ENCODE data around the gene AJM1.
"Not testable (repeated sequence)": the region's sequence is repeated elsewhere in the genome, so short reads cannot be mapped to it uniquely, and the experiment has no call there.

Gene AJM1

DNA sequence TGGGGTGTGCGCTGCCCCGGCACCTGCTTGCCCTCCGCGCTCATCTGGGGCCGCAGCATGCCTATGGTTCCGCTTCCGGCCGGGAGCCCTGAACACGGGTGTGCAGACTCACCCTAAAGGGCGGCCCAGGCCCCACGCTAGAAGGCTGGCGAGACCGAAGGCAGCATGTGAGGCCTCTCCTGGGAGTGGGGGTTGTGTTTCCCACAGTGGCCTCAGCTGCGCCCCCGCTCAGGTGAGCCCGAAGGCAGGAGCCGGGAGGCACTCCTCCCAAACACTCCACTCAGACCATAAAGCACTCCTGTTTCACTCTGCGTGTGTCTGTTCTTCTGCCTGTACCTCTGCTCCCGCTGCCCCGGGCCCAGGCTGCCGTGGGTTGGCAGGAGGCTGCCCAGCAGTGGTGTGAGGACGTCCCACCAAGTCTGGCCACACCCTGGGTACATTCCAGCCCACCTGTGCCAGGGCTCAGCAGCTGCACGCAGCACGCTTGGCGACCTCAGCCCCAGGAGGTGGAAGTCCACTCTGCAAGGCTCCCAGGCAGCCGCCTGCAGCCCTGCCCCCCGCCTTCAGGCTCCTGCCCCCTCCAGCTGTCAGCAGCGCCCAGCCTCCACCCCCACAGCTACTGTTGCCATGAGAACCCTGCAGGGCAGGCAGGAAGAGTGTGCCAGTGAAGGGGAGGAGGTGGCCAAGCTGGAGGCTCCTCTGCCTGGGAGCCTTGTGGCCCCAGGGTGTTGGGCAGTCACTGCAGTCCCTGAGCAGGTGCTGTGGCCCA is 1.2 kb upstream of the AJM1 start:
- peak overlapping the region; percentile 90 for H3K27ac ChIP-seq
- ChIA-PET POLR2A (ENCODE audit: low non-redundant PET) (interaction anchor here (0.6 to 1.1 kb wide), 2 partner anchors 18 to 109 kb away, joined by 3 to 6 read pairs; no protein-coding TSS in a partner anchor), CTCF (interaction anchor here (0.6 to 1.4 kb wide), 5 partner anchors 22 to 1925 kb away, joined by 3 to 6 read pairs (median 3); partner anchors contain the start of gene NPDC1)
- TF ChIP-seq, protein P1, sequence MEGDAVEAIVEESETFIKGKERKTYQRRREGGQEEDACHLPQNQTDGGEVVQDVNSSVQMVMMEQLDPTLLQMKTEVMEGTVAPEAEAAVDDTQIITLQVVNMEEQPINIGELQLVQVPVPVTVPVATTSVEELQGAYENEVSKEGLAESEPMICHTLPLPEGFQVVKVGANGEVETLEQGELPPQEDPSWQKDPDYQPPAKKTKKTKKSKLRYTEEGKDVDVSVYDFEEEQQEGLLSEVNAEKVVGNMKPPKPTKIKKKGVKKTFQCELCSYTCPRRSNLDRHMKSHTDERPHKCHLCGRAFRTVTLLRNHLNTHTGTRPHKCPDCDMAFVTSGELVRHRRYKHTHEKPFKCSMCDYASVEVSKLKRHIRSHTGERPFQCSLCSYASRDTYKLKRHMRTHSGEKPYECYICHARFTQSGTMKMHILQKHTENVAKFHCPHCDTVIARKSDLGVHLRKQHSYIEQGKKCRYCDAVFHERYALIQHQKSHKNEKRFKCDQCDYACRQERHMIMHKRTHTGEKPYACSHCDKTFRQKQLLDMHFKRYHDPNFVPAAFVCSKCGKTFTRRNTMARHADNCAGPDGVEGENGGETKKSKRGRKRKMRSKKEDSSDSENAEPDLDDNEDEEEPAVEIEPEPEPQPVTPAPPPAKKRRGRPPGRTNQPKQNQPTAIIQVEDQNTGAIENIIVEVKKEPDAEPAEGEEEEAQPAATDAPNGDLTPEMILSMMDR (conservative IDR thresholded peaks at IDR 0.05; ENCODE audit: low read depth) = no peak
- peak; percentile 38 for DNase-seq (ENCODE audit: low spot score)

DNA sequence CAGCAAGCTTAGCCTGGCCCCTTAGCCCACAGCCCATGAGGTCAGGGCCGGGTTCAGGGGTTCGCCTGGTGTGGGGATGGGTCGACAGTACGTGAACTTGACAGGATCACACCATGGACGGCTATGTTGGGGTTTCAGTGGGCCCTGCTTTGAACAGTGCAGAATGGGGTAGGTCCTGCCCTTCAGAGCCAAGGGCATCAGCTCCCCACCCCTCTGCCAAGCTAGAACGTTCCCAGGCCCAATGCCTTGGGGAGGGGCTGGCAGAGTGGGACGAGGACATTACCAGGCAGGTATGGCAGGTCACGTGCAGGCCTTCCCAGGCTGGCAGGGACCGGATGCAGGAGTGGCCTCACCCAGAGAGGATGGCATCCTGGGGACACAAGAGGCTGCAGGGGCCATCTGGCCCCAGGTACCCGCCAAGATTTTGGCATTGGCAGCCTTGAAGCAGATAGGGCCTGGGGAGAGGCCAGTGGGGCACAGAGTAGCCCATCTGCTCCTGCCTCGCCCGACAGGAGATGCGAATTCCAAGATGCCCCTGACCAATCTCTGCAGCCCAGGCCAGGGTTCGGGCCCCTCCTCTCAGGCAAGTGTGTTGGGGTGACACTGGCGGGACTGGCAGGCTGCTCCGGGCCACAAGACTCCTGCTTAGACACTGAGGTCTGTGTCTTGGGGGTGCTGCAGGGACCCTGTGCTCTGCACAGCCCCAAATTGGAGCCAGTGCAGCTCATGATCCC is 465 bp upstream of the AJM1 start:
- ChIA-PET CTCF (interaction anchor here (0.6 to 2.7 kb wide), 11 partner anchors 9 to 1926 kb away, joined by 3 to 25 read pairs (median 5); no protein-coding TSS in a partner anchor), POLR2A (ENCODE audit: low non-redundant PET) (interaction anchor here (1.1 kb wide), 1 partner anchor 17 kb away, joined by 6 read pairs; no protein-coding TSS in a partner anchor)
- not testable (repeated sequence) for DNase-seq (ENCODE audit: low spot score)
- H3K27ac ChIP-seq = peak overlapping the region; percentile 90

DNA sequence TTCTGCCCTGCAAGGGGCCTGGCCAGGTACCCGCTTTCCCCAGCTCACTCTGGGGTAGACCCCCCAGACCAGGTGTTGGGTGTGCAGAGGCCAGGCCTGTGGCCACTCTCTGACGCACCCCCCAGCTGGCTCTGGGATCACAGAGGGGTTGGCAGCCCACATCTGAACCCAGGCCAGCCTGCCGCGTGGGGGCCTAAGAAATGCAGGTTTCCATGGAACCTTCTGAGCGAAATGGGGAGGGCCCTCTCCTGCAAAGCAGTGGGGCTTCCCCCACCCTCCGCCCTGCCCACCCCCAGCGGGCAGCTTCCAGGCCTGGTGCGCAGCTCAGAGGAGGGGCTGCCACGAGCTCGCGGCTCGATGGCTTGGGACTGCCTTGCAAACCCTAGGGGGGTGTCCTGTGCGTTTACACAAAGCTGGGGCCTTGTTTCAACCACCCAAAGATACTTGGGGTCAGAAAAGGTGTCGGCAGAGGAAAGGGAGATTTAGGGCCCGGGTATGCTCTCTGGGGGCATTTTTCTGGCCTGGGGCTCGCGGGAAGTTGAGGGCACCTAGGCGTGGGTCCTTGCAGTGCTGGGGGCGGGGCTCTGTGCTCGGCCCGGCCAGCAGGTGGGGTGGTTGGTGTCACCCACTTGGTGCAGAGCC is 1.0 kb downstream of the AJM1 start:
- POLR2A ChIA-PET (ENCODE audit: low non-redundant PET); DNase-seq (ENCODE audit: low spot score): not testable (repeated sequence)
- H3K27ac ChIP-seq = peak overlapping the region; percentile 90
- CTCF ChIA-PET = interaction anchor here (0.6 to 2.7 kb wide), 12 partner anchors 8 to 192 kb away, joined by 3 to 25 read pairs (median 3); partner anchors contain the start of gene RABL6

DNA sequence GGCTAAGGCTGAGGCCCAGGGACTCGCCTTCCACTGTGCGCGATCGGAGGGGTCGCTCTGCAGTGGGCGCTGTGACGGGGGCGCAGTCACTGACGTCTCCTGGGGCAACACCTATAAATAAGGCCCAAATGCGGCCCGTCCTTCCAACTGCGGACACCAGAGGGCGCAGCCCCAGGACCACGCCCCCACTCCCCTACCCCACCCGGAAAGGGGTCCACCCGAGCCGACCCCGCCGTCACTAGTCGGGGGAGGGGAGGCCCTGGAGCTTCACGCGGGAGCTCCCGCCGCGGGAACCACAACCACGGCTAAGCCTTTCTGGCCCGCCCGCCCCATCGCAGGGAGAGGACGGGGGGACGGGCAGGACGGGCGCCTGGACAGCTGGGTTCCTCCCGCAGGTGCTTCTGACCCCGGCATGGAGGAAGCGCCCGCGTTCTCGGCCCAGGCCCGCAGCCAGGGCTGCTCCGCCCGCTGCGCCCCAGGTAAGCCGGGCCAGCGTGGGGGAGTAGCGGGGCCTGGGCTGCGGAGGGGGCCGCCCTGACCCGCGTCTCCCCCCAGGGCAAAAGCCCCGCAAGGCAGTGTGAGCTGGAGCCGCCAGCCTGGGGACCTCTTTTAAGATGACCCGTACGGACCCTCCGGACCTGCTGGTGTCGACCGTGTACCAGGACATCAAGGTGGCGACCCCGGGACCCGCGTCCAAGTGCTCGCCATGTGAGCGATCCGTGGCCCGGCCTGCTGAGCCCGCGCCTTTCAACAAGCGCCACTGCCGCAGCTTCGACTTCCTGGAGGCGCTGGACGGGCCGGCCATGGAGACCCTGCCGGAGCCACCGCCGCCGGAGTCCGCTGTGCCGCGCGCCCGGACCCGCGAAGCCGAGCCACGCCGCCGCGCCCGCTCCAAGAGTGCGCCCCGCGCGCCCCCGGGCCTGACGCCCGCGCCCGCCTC is 1.8 kb downstream of the AJM1 start:
- CTCF ChIA-PET = interaction anchor here (0.6 to 2.7 kb wide), 8 partner anchors 9 to 191 kb away, joined by 3 to 25 read pairs (median 3); partner anchors contain the start of gene EDF1

DNA sequence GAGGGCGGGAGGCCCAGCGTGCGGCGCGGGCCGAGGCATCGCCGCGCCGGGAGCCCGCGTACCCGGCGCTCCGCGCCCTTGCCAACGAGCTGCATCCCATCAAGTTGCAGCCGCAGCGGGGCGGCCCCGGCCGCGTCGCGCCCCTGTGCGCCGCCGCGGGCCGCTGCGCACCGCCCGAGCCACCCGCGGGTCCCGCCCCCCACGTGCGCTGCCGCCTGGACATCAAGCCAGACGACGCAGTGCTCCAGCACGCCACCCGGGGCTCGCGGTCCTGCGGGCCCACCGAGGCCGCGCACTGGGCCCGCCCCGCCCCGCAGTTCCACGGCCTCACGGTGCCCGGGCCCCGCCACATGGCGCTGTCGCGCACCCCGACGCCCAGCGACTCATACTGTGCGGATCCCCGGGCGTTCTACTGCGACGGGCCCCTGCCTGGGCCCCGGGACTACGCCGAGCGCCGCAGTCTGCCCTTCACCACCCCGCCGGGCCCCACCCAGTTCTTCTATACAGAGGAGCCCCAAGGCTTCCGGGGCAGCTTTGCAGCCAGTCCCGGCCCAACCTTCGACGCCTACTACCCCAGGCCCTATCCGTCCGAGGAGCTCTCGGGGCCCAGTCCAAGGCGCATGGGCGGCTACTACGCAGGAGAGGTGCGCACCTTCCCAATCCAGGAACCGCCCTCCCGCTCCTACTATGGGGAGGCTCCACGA is 2.6 kb downstream of the AJM1 start:
- ChIA-PET CTCF (interaction anchor here (0.6 to 1.2 kb wide), 3 partner anchors 21 to 190 kb away, joined by 3 to 5 read pairs (median 3); partner anchors contain the start of gene EDF1), POLR2A (ENCODE audit: low non-redundant PET) (no interaction called here)
- H3K27ac ChIP-seq = no peak overlapping the region
- no peak for DNase-seq (ENCODE audit: low spot score)
- TF ChIP-seq, protein P1 (conservative IDR thresholded peaks at IDR 0.05; ENCODE audit: low read depth) = no peak

More for the DNA sequence above, 1.8 kb downstream of the AJM1 start:
- TF ChIP-seq, protein P1 (conservative IDR thresholded peaks at IDR 0.05; ENCODE audit: low read depth) = peak; percentile 90
- DNase-seq (ENCODE audit: low spot score); POLR2A ChIA-PET (ENCODE audit: low non-redundant PET); H3K27ac ChIP-seq: not testable (repeated sequence)

DNA sequence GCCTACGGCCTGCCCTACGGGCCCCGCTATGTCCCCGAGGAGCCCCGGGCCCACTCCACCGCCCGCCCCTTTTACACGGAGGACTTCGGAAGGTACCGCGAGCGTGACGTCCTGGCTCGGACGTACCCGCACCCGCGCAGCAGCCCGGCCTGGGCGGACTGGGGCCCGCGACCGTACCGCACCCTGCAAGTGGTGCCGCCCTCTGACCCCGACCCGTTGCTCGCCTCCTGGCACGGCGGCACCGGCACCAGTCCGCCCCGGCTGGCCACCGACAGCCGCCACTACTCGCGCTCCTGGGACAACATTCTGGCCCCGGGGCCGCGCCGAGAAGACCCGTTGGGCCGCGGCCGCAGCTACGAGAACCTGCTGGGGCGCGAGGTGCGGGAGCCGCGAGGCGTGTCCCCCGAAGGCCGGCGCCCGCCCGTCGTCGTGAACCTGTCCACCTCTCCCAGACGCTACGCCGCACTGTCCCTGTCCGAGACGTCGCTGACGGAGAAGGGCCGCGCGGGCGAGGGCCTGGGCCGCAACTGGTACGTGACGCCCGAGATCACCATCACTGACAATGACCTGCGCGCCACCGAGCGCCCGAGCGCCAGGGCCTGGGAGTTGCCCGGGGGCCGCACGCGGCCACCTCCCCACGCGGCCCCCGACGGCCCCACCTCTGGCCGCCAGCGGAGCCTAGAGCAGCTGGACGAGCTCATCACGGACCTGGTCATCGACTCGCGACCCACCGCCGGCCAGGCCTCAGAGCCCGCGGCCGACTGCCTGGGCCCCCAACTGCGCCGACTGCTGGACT is 3.4 kb downstream of the AJM1 start:
- POLR2A ChIA-PET (ENCODE audit: low non-redundant PET) = no interaction called here
- H3K27ac ChIP-seq = peak overlapping the region; percentile 98; the same call in 1 of the 2 replicates
- CTCF ChIA-PET = interaction anchor here (0.6 to 1.1 kb wide), 2 partner anchors 189 to 639 kb away, joined by 3 to 5 read pairs; no protein-coding TSS in a partner anchor
- TF ChIP-seq, protein P1 (conservative IDR thresholded peaks at IDR 0.05; ENCODE audit: low read depth) = no peak
- no peak for DNase-seq (ENCODE audit: low spot score)

Data from RWPE1 (cell line).